Smooth muscle cell (in vitro differentiated cells): ENCODE measurements around the gene TSC22D1. TPM values are rescaled to one million over a fixed set of nuclear protein-coding genes. Genes with fewer than 3 reads are reported as not detected.

Experiments used
- DNase-seq: peaks from one replicate; lab custom pipeline; 2025; ENCODE audit not compliant: unreplicated experiment; lab: John Stamatoyannopoulos, UW
- H2AFZ ChIP-seq: fragments of 200-600 bp; sonication (generic); 2 replicates; pipeline ENCODE4 v1.6.0; 2016; ENCODE audit warnings: antibody characterized with exemption, low read depth, mild to moderate bottlenecking
- H3F3A ChIP-seq: fragments of 200-600 bp; sonication (generic); 2 replicates; pipeline ENCODE4 v1.6.0; 2017; ENCODE audit warnings: antibody characterized with exemption, low read depth
- H3K27ac ChIP-seq: fragments of 200-600 bp; sonication (generic); 2 replicates; pipeline ENCODE4 v1.5.1; 2016; ENCODE audit warnings: low read depth, mild to moderate bottlenecking
- H3K27me3 ChIP-seq: fragments of 200-600 bp; sonication (generic); 2 replicates; pipeline ENCODE4 v1.6.1; 2016; ENCODE audit warnings: low read depth, mild to moderate bottlenecking
- H3K36me3 ChIP-seq: fragments of 200-600 bp; sonication (generic); 2 replicates; pipeline ENCODE4 v1.5.1; 2016; ENCODE audit warnings: low read depth
- H3K4me1 ChIP-seq: fragments of 200-600 bp; sonication (generic); 2 replicates; pipeline ENCODE4 v1.5.1; 2016; ENCODE audit warnings: low read depth
- H3K4me2 ChIP-seq: fragments of 200-600 bp; sonication (generic); 2 replicates; pipeline ENCODE4 v1.6.0; 2016; ENCODE audit warnings: mild to moderate bottlenecking
- H3K4me3 ChIP-seq: fragments of 200-600 bp; sonication (generic); 2 replicates; pipeline ENCODE4 v1.5.1; 2016; ENCODE audit warnings: mild to moderate bottlenecking
- H3K79me2 ChIP-seq: fragments of 200-600 bp; sonication (generic); 2 replicates; pipeline ENCODE4 v1.6.0; 2016; ENCODE audit warnings: low read depth, mild to moderate bottlenecking
- H3K9ac ChIP-seq: fragments of 200-600 bp; sonication (generic); 2 replicates; pipeline ENCODE4 v1.6.0; 2016; ENCODE audit warnings: low read depth
- H3K9me3 ChIP-seq: fragments of 200-600 bp; sonication (generic); replicated peaks from 2 replicates; pipeline ENCODE4 v1.5.1; 2016; ENCODE audit warnings: low read depth
- H4K20me1 ChIP-seq: fragments of 200-600 bp; sonication (generic); 2 replicates; pipeline ENCODE4 v1.6.0; 2016; ENCODE audit warnings: low read depth
- CTCF ChIP-seq: fragments of 200-600 bp; sonication (generic); IDR thresholded peaks from 2 replicates; pipeline ENCODE4 v1.5.1; 2017; ENCODE audit warnings: borderline replicate concordance, mild to moderate bottlenecking, antibody characterized with exemption; ENCODE audit not compliant: insufficient read depth, poor library complexity, severe bottlenecking
- WGBS: methylation state at CpG from one replicate; pipeline ENCODE4 v1.1.7; 2016; ENCODE audit warnings: low lambda C conversion rate; 5-methylcytosine and 5-hydroxymethylcytosine counted together
- polyA plus RNA-seq: library from polyadenylated mRNA; unstranded; fragments of >200 nt; fragmentation: Nextera tagmentation; extraction: Ambion mirVana; gene quantifications from 2 replicates; pipeline ENCODE4 v1.2.1, GENCODE V29; 2016
- total RNA-seq: library from RNA; depleted of rRNA; stranded (reverse); fragments of >200 nt; gene quantifications from 2 replicates; pipeline ENCODE4 v1.2.3, GENCODE V29; 2014

The TSC22D1 gene
- total and polyA plus RNA-seq, 2 experiments from 2014 or later = 117 to 159 TPM

- Histone ChIP-seq H2AFZ (no peak overlapping the region), H3K36me3 (no peaks in the 10 kb centered on the region), H4K20me1 (no peaks in the 10 kb centered on the region), H3K27me3 (no peaks in the 10 kb centered on the region), H3K4me2 (no peak overlapping the region), H3K4me3 (no peak overlapping the region), H3K9ac (no peak overlapping the region), H3K9me3 (no peaks in the 10 kb centered on the region), H3F3A (no peaks in the 10 kb centered on the region), H3K79me2 (no peaks in the 10 kb centered on the region), H3K27ac (no peak overlapping the region), H3K4me1 (no peaks in the 10 kb centered on the region)
- DNase-seq = no peak
- WGBS = 95% methylated on average over 5 of the region's 5 CpGs
- no peak for TF ChIP-seq CTCF
Observed at GRCh38 chr13:44423824-44424223, 152.3 kb downstream of the TSC22D1 start.

- Histone ChIP-seq H4K20me1 (no peaks in the 10 kb centered on the region), H2AFZ (no peak overlapping the region), H3K4me3 (no peak overlapping the region), H3K4me2 (no peak overlapping the region), H3K79me2 (no peaks in the 10 kb centered on the region), H3F3A (no peaks in the 10 kb centered on the region), H3K27ac (no peak overlapping the region), H3K9me3 (no peaks in the 10 kb centered on the region), H3K4me1 (no peaks in the 10 kb centered on the region), H3K27me3 (no peaks in the 10 kb centered on the region), H3K9ac (no peak overlapping the region), H3K36me3 (no peaks in the 10 kb centered on the region)
- 91% methylated on average over 15 of the region's 15 CpGs for WGBS
- no peak for TF ChIP-seq CTCF
- DNase-seq = no peak
Observed at GRCh38 chr13:44422755-44423643, 153.1 kb downstream of the TSC22D1 start.

GRCh38 chr13:44421853-44422525 is 154.1 kb downstream of the TSC22D1 start:
- 94% methylated on average over 2 of the region's 2 CpGs for WGBS
- H3K9me3 ChIP-seq = no peaks in the 10 kb centered on the region
- H3K79me2 ChIP-seq = no peaks in the 10 kb centered on the region
- no peak overlapping the region for H3K27ac ChIP-seq
- no peak overlapping the region for H2AFZ ChIP-seq
- no peaks in the 10 kb centered on the region for H3K27me3 ChIP-seq
- no peak overlapping the region for H3K9ac ChIP-seq
- H4K20me1 ChIP-seq = no peaks in the 10 kb centered on the region
- DNase-seq = no peak
- H3F3A ChIP-seq = no peaks in the 10 kb centered on the region
- no peak for TF ChIP-seq CTCF
- H3K36me3 ChIP-seq = no peaks in the 10 kb centered on the region
- H3K4me3 ChIP-seq = no peak overlapping the region
- H3K4me2 ChIP-seq = no peak overlapping the region
- H3K4me1 ChIP-seq = no peaks in the 10 kb centered on the region
